Tibial nerve (tissue), 4 donors: ENCODE data around the gene COX19.

Source experiments
- CTCF ChIP-seq, 5 experiments: fragments of 200-600 bp in 3 of 5; fragments of 450-650 bp in 2 of 5; sonication (generic) in 3 of 5; IDR thresholded peaks; one replicate each; pipeline ENCODE4 v1.5.1; 2016 to 2019; ENCODE audit warnings: antibody characterized with exemption in 5 of 5, mild to moderate bottlenecking in 3 of 5, moderate library complexity in 2 of 5
- EP300 ChIP-seq, 2 donors: sonication (generic); formaldehyde crosslinking; IDR thresholded peaks; one replicate each; pipeline ENCODE4 v1.6.1; 2017; ENCODE audit warnings: antibody characterized with exemption in 2 of 2, mild to moderate bottlenecking in 1 of 2
- POLR2A ChIP-seq, 2 donors: fragments of 450-650 bp; IDR thresholded peaks; one replicate each; pipeline ENCODE4 v1.6.1; 2017; ENCODE audit warnings: antibody characterized with exemption in 2 of 2, mild to moderate bottlenecking in 2 of 2, moderate library complexity in 2 of 2

GRCh38 chr7:979886-980571 is 4.7 kb upstream of the COX19 start:
- TF ChIP-seq CTCF (IDR thresholded peaks at IDR 0.05) (no peak), EP300 (IDR thresholded peaks at IDR 0.05) (no peak), POLR2A (IDR thresholded peaks at IDR 0.05) (no peak)
